Thyroid gland (tissue), 4 donors: ENCODE results near the gene BBS9. TPM values are rescaled to one million over a fixed set of nuclear protein-coding genes. Genes with fewer than 3 reads are reported as not detected.

ENCODE experiments used
- DNase-seq, 2 donors: peaks; one replicate each; pipeline ENCODE4 v3.0.0-alpha.2; 2019
- H3K27ac ChIP-seq, 3 donors: fragments of 200-600 bp; sonication (generic); 1 replicate in 2 of 3; 2 replicates in 1 of 3; pipeline ENCODE4 v1.5.1; 2016 to 2019; ENCODE audit warnings: mild to moderate bottlenecking in 1 of 3, moderate library complexity in 1 of 3
- H3K27me3 ChIP-seq: fragments of 200-600 bp; sonication (generic); one replicate; pipeline ENCODE4 v1.5.1; 2019
- H3K36me3 ChIP-seq, 2 donors: fragments of 200-600 bp; sonication (generic); one replicate each; pipeline ENCODE4 v1.5.1; 2016 to 2019
- H3K4me1 ChIP-seq, 2 donors: fragments of 200-600 bp; sonication (generic); one replicate each; pipeline ENCODE4 v1.5.1; 2017 to 2019
- H3K4me3 ChIP-seq, 3 donors: fragments of 200-600 bp; sonication (generic); replicated peaks in 1 of 3; 1 replicate in 2 of 3; 2 replicates in 1 of 3; pipeline ENCODE4 v1.5.1; 2016; ENCODE audit warnings: mild to moderate bottlenecking in 1 of 3
- H3K9me3 ChIP-seq: fragments of 200-600 bp; sonication (generic); one replicate; pipeline ENCODE4 v1.5.1; 2017
- POLR2A ChIP-seq, 2 donors: fragments of 450-650 bp; IDR thresholded peaks; one replicate each; pipeline ENCODE4 v1.6.1; 2017; ENCODE audit warnings: antibody characterized with exemption in 2 of 2, mild to moderate bottlenecking in 2 of 2, moderate library complexity in 1 of 2
- WGBS, 2 donors: methylation state at CpG; one replicate each; pipeline ENCODE4 v1.1.5; 2017; 5-methylcytosine and 5-hydroxymethylcytosine counted together
- intact Hi-C: fragments of 100-400 bp; cut with DNase I; formaldehyde crosslinking; loops from one replicate; pipeline ENCODE4 v1.15.1; 2023
- total RNA-seq, 4 donors: library from RNA; depleted of rRNA; stranded (reverse); fragments of >200 nt; gene quantifications; one replicate each; pipeline ENCODE4 v1.2.3, GENCODE V29; 2016
- TF ChIP-seq, protein P1 (sequence below), 6 experiments: fragments of 200-600 bp in 3 of 6; fragments of 450-650 bp in 3 of 6; sonication (generic) in 3 of 6; IDR thresholded peaks; one replicate each; pipeline ENCODE4 v1.5.1; 2016 to 2019; ENCODE audit warnings: antibody characterized with exemption in 6 of 6, mild to moderate bottlenecking in 2 of 6, inconsistent platforms in 1 of 6, moderate library complexity in 1 of 6

The BBS9 gene
- total RNA-seq, 4 donors from 2014 or later, result 59.2 to 84.8 (median 73.1) TPM

DNA sequence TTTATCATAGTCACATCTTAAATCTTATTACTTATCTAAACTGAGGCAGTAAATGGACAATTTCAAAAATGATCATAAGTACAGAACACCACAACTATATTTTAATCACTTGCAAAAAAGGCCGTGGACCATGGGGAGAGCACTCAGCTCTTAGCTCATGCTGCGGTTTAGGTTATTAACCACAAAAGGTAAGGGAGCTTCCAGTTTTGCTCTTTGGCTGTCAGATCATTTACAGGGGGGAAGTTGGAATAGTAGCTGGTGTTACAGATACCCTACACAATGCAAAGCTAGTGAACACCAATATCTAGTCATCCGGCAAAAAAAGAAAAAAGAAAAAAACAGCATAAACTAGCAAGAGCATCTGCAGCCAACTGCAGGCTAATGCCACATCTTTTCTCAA is 147.0 kb downstream of the BBS9 start:
- H3K36me3 ChIP-seq, result peaks cover 0 to 3% of the 10 kb centered on the region in 2 donors
- intact Hi-C loops, result no loop called here
- WGBS, 2 donors, result 96 to 97% methylated on average over 3 of the region's 3 CpGs

DNA sequence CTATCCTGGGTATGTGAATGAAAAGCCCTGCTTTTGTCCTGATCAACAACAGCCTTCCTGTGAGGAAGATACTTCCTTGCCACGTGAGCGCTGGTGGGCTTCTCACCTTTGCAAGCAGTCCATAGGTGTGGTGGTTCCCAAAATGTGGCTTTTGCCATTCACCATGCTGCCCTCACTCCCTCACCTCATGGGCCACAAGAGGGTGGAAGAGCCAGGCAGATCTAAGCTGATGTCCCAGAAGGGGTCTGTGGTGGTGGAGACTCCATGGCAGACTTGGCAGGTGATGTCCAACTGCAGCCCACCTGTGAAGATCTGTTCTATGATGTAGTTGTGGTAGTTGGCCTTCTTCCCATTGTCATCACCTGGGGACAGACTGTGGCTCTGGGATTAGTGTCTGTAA is 147.4 kb downstream of the BBS9 start:
- TF ChIP-seq, protein P1, sequence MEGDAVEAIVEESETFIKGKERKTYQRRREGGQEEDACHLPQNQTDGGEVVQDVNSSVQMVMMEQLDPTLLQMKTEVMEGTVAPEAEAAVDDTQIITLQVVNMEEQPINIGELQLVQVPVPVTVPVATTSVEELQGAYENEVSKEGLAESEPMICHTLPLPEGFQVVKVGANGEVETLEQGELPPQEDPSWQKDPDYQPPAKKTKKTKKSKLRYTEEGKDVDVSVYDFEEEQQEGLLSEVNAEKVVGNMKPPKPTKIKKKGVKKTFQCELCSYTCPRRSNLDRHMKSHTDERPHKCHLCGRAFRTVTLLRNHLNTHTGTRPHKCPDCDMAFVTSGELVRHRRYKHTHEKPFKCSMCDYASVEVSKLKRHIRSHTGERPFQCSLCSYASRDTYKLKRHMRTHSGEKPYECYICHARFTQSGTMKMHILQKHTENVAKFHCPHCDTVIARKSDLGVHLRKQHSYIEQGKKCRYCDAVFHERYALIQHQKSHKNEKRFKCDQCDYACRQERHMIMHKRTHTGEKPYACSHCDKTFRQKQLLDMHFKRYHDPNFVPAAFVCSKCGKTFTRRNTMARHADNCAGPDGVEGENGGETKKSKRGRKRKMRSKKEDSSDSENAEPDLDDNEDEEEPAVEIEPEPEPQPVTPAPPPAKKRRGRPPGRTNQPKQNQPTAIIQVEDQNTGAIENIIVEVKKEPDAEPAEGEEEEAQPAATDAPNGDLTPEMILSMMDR (IDR thresholded peaks at IDR 0.05), result no peak
- TF ChIP-seq POLR2A (IDR thresholded peaks at IDR 0.05), result no peak
- no peak overlapping the region for H3K27ac ChIP-seq
- WGBS, 2 donors, result 93 to 100% methylated on average over 2 of the region's 2 CpGs
- no peaks in the 10 kb centered on the region for H3K9me3 ChIP-seq
- H3K4me1 ChIP-seq, result no peaks in the 10 kb centered on the region
- H3K4me3 ChIP-seq, result no peak overlapping the region
- no peak for DNase-seq
- H3K36me3 ChIP-seq, result peaks cover 0 to 3% of the 10 kb centered on the region in 2 donors
- H3K27me3 ChIP-seq, result no peaks in the 10 kb centered on the region
- intact Hi-C loops, result no loop called here

More for the DNA sequence above, 147.0 kb downstream of the BBS9 start:
- Histone ChIP-seq H3K27ac (no peak overlapping the region), H3K4me3 (no peak overlapping the region), H3K27me3 (no peaks in the 10 kb centered on the region), H3K9me3 (no peaks in the 10 kb centered on the region), H3K4me1 (no peaks in the 10 kb centered on the region)
- TF ChIP-seq POLR2A (IDR thresholded peaks at IDR 0.05), result no peak
- TF ChIP-seq, protein P1 (IDR thresholded peaks at IDR 0.05), result no peak
- no peak for DNase-seq

DNA sequence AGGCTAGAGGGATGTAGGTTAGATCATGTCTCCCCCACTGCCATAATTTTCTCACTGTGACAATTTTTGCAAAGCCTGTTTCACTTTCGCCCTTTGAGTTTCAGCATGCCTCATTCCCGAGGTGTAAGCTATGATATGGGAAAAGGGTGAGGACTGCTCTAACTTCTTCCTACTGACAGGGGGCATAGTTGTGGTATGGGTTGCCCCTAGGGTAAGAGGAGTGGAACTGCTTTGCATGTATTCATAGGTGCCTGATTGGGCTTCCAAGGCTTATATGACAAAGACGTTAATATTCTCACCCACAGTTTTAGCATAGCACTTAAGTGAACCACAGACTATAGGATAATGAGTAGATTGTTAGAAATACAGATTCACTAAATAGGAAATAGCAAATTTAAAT is 148.7 kb downstream of the BBS9 start:
- 97 to 99% methylated on average over 3 of the region's 3 CpGs for WGBS, 2 donors
- Histone ChIP-seq H3K36me3 (peaks cover 0 to 1% of the 10 kb centered on the region in 2 donors), H3K4me1 (no peaks in the 10 kb centered on the region), H3K27ac (no peak overlapping the region), H3K9me3 (no peaks in the 10 kb centered on the region), H3K4me3 (no peak overlapping the region), H3K27me3 (no peaks in the 10 kb centered on the region)
- TF ChIP-seq POLR2A (IDR thresholded peaks at IDR 0.05), result no peak
- TF ChIP-seq, protein P1 (IDR thresholded peaks at IDR 0.05), result no peak
- no peak for DNase-seq
- intact Hi-C loops, result no loop called here

GRCh38 chr7:33286501-33286900 is 157.1 kb downstream of the BBS9 start:
- intact Hi-C loops, result no loop called here
- 78 to 84% methylated on average over 1 of the region's 1 CpG for WGBS, 2 donors
- TF ChIP-seq POLR2A (IDR thresholded peaks at IDR 0.05), result no peak
- TF ChIP-seq, protein P1 (IDR thresholded peaks at IDR 0.05), result no peak

DNA sequence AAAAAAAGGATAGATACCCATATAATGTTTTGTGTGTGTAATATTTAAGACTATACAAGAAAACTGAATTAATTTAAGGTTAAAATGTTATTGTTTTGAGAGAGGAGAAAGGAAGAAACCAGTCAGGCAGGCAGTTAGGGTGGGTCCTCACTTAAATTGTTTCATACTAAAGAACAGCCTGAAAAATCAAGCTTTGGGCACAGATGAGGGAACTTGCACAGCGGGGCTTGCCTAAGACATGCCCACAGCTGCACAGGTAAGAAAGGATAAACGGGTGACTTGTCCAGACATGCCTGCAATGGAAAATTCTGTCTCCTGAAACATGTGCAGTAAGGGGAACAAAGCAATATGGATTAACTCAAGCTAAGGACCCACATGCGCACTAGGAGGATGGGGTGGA is 158.4 kb downstream of the BBS9 start:
- WGBS, 2 donors, result 98 to 99% methylated on average over 3 of the region's 3 CpGs
- no peak for DNase-seq
- Histone ChIP-seq H3K4me1 (no peaks in the 10 kb centered on the region), H3K4me3 (no peak overlapping the region), H3K9me3 (no peaks in the 10 kb centered on the region), H3K27ac (no peak overlapping the region), H3K36me3 (no peaks in the 10 kb centered on the region), H3K27me3 (no peaks in the 10 kb centered on the region)
- TF ChIP-seq POLR2A (IDR thresholded peaks at IDR 0.05), result no peak
- TF ChIP-seq, protein P1 (IDR thresholded peaks at IDR 0.05), result no peak
- intact Hi-C loops, result no loop called here

More at GRCh38 chr7:33286501-33286900, 157.1 kb downstream of the BBS9 start:
- Histone ChIP-seq H3K27me3 (no peaks in the 10 kb centered on the region), H3K27ac (no peak overlapping the region), H3K4me1 (no peaks in the 10 kb centered on the region), H3K4me3 (no peak overlapping the region), H3K36me3 (no peaks in the 10 kb centered on the region), H3K9me3 (no peaks in the 10 kb centered on the region)
- DNase-seq, result no peak
